ENCODE data around the gene CBR4.

The CBR4 gene

GRCh38 chr4:169032883-169033645, 23.0 kb upstream of the CBR4 start:
- DNase-seq = no peak

- no peak for DNase-seq
These were observed 22.1 kb upstream of the CBR4 start for GRCh38 chr4:169032194-169032593.

- no peak for DNase-seq
These were observed 21.3 kb upstream of the CBR4 start for GRCh38 chr4:169031392-169031791.

GRCh38 chr4:169030562-169030982, 20.5 kb upstream of the CBR4 start:
- no peak for DNase-seq

DNA sequence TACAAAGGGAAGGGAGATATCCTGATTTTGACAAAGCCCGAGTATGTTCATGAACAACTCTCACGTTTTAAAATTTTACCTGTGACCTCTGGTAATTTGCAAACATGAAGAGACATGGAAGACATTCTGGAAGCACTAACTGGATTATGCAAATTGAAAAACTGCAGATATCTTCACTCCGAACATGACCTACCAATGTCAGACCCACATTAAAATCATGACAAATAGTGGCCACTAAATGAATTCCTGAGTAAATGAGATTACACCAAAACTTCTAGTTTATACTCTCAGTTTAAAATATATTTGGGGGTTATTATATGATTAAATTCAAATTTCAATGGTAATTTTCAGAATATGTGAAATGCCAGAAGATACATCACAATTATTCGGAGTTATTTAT, 19.9 kb upstream of the CBR4 start:
- no peak for DNase-seq

DNA sequence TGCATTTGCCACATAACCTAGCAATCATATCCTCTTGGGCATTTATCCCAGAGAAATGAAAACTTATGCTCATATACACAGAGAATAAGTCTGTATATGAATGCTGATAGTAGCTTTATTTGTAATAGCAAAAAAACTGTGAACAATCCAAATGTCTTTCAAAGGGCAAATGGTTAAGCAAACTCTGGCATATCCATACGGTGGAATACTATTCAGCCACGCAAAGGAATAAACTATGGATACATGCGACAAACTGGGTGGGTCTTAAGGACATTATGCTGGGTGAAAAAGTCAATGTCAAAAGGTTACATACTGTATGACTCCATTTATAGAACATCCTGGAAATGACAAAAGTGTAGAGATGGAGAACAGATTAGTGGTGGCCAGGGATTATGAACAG, 17.6 kb upstream of the CBR4 start:
- no peak for DNase-seq

- DNase-seq = no peak
These were observed 15.1 kb upstream of the CBR4 start for GRCh38 chr4:169025184-169025583.

GRCh38 chr4:169024762-169025161, 14.7 kb upstream of the CBR4 start:
- no peak for DNase-seq

DNA sequence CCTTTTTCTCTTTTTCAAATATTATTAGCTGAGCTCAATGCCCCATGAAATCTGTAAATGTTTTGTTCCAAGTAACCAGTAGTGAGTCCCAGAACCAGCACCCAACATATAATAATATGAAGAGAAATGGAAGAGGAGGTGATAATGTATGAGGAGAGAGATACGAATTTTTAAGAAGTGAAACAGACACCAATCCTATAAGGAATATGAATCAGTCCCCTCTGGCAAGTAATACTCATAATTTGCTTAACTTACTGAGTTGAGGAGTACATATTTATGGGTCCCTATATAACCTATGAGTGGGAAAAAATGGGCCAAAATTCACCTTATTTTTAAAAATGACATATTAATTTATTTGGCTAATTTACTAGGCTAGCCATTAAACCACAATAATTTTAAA, 8.4 kb upstream of the CBR4 start:
- DNase-seq = no peak

GRCh38 chr4:169017971-169018370, 7.9 kb upstream of the CBR4 start:
- no peak for DNase-seq

DNA sequence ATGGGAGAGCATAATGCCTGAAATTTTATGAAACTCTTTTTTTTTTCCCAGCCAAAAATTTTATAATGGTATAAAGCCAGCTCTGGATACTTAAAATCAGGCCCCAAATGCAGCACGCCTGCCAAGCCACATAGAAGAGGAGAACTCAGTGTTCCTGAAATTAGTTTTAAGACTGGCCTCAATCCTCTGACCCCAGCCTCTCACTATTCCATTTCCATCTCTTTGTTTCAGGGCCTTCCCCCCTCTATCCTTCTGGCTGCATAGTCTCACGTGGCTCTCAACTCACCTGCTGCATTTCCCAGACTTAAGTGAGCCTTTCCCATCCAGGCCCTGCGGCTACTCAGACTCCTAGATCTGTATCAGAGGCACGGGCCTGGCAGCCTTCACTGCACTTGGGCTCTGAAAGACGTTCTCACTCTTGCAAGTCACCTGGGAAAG, 5.2 kb upstream of the CBR4 start:
- DNase-seq = no peak

- no peak for DNase-seq
These were observed 4.5 kb upstream of the CBR4 start for GRCh38 chr4:169014586-169014985.

DNA sequence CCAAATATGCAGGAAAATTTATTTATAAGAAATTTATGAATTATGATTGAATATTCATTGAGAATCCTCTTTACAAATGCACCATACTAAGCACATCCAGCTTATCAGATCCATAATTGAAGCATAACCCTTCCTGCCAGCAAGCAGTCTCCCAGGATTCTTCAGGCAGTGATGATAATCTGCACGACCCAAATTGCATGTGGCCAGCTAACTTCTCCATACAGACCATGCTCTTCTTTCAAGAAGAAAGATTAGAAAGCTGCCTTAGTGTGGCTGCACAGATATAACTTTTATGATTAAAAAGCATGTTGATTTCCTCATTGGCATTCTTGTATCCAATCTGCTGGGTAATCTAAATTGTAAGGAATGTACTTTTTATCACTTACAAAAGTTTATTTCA, 3.3 kb upstream of the CBR4 start:
- DNase-seq = no peak

GRCh38 chr4:169012049-169012448, 2.0 kb upstream of the CBR4 start:
- no peak for DNase-seq

- DNase-seq = peak; percentile 47
These were observed 550 bp downstream of the CBR4 start for GRCh38 chr4:169009286-169010124.

- DNase-seq = no peak
These were observed 4.5 kb downstream of the CBR4 start for GRCh38 chr4:169005453-169006099.

DNA sequence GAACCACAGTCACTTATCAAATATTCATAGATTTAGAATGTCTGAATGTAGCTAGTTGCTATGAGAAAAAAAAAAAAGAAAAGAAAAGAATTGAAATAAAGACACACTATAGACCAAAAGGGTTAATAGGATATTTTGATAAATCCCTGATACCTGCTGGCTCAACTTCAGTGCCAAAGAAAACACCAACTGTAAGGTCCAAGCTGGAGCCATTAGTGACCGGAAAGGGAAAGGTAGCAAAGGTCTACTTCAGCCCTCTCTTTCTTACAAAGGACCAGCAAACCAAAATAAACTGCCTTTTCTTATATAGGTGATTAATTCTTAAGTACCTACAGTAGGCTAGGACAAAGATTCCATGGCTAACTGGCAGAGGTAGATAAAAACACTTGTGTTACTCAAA, 9.7 kb downstream of the CBR4 start:
- no peak for DNase-seq

DNA sequence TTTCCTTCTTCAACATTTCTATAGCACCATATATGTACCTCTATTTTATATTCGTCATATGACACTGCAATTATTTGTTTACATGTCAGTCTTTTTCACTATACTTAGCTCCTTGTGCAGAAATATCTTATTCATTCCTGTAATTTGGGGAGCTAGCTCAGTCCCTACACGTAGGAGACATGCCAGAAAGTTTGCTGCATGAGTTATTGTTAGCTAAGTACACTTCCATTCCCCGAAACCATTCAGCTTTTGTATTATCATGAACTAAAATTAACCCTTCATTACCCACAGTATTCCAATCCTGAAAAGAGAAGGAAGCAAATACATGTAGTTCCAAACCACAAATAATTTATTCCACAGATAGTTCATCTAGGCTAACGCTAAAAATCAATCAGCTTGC, 10.2 kb downstream of the CBR4 start:
- no peak for DNase-seq

- no peak for DNase-seq
These were observed 11.5 kb downstream of the CBR4 start for GRCh38 chr4:168998596-168998995.

DNA sequence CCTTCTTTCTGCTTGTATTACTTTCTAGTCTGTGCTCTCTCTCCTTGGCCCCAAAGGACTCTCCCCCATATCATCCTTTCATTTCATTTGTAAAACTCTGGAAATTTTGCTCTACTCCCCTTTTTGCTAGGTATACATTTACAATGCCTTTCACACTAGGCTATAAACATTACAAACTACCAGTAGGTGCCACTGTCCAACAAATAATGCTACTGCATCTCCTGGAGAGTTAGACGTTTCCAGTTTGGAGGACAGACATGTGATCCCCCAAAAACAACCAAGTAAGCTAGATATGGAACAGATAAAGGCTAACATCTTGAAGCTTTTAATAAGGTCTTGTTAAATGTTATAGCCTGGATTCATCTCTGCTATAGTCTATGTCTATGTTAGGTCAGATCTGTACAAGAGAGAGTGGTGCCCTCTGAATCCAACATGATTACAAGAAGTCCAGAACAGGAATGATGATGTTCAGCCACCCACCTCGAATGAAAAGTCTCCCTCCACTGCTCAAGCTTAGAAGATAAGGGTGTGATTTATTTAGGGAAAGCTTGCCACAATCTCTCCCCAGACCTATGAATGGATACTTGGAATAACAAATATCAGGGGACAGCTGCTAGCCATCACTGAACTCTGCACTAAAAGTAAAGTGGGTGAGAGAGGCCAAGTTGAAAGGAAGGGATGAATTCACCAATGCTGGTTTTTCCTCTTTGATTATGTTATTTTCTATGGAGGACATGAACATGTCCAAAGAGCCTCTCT, 14.3 kb downstream of the CBR4 start:
- no peak for DNase-seq

DNA sequence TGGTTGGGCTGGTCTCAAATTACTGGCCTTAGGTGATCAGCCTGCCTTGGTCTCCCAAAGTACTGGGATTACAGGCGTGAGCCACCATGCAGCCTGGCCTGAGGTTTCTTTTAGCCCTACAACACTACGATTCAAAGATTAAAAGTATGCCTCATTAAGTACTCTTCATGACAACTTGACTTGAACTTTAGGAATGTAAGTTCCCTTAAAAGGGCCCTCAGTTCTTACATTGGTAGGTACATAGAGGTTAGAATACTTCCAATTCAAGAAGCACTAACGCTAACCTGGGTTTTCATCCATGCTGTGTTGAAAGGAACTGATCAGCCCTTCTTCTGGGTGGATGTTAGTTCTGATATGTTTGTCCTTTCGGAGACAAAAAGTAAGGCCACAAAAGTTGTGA, 15.1 kb downstream of the CBR4 start:
- DNase-seq = no peak

DNA sequence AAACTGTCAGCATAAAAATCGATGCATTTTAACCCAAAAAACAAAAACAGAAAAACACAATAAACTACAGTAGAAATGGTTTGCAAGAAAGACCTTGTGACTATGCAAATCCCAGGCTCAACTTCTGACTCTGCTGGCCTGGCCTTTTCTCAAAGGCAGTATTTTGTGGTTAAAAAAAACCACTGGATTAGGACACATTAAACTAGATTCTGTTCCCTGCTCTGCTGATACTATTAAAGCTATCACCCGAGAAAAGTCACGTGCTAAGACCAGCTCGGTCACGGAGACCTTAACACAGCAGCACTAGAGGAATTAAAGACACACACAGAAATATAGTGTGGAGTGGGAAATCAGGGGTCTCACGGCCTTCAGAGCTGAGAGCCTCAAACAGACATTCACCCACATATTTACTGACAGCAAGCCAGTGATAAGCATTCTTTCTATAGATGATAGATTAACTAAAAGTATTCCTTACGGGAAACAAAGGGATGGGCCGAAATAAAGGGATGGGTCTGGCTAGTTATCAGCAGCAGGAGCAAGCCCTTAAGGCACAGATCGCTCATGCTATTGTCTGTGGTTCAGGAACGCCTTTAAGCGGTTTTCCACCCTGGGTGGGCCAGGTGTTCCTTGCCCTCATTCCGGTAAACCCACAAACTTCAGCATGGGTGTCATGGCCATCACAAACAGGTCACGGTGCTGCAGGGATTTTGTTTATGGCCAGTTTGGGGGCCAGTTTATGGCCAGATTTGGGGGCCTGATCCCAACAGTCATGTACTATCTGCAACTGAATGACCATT, 16.1 kb downstream of the CBR4 start:
- no peak for DNase-seq
